GM21515 (cell line): ENCODE data around the gene ENPP1.

Source experiments
- ATAC-seq: cut with Tn5 transposase; IDR thresholded peaks from one replicate; pipeline ENCODE4 v1.9.1; 2021; ENCODE audit not compliant: unreplicated experiment

The ENPP1 gene

DNA sequence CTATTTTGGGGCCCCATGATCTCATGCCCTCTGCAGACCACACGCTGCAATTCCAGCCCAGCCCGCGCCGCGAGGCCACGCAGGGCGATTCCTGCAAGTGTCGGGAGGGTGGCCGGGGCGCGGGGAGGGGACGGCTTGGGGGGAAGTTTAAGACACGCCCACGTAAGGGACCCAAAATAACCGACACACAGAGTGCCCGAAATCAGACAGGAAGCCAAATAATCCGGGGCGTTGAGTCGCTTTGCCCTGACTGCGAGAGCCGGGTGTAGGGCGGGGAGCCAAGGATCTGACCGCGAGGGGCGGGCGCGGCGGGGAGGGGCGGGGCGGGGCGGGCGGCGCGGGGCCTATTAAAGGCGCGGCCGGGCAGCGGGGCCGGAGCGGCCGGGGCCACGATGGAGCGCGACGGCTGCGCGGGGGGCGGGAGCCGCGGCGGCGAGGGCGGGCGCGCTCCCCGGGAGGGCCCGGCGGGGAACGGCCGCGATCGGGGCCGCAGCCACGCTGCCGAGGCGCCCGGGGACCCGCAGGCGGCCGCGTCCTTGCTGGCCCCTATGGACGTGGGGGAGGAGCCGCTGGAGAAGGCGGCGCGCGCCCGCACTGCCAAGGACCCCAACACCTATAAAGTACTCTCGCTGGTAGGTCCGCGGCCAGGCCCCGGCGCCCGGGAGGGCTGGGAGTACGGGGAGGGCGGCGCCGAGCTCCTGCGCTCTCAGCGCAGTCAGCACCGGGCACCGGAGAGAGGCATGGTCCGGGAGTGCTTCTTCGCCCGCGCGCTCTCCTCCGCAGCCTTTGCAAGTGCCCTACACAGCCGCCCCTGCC lies at the start of gene ENPP1:
TSS of gene ENPP1 (plus strand) at position 377 of the 816 bp plus-strand sequence. CDS start at position 393, 16 bp downstream.
- no peak for ATAC-seq

DNA sequence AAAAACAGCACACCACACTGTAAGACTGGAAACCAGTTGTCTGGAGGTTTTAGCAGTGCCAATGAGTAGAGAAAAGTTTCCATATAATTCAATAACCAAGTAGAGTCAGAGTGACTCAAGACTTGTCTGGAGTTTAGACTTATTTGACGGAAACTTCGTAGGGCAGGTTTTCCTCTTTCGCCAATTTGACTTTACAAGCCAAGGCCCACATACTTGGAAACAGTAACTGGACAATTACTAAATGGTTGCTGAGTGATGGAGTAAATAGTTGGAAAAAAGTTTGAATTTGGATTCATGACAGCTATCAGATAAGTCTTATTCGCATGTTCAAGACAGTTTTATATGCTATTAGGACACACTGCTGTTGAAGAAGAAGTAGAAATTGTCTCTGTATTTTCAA lies 48.9 kb upstream of the ENPP1 start:
- ATAC-seq: no peak

DNA sequence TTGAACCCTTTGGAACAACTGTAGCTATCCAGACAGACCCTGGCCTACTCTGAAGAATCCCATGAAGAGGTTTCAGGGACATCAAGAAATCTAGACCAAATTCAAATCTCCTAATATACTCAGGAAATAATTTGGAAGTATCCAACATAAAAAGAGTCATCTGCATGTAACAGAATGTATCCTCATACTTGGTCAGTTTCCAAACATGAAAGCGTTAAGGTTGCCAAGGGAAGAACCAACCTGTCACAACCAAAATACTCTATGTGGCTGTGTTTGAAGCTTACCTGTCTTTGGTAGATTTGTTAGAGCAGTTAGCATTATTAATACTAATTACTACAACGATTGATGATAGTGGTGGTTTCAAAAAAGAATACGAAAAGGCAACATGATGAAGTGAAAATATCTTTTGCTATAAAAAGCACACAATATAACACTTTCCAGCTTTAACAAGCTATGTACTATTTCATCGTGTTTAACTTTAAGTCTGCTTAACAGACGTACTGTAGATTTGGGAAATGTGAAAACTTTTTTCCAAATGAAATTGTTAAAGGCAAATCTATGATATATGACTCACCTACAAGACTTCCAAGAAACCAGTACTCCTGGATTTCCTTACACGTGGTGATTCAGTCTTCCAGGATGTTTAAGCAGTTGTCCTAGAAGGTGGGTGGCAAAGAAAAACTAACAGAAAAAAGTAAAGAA lies 46.6 kb upstream of the ENPP1 start:
- no peak for ATAC-seq

DNA sequence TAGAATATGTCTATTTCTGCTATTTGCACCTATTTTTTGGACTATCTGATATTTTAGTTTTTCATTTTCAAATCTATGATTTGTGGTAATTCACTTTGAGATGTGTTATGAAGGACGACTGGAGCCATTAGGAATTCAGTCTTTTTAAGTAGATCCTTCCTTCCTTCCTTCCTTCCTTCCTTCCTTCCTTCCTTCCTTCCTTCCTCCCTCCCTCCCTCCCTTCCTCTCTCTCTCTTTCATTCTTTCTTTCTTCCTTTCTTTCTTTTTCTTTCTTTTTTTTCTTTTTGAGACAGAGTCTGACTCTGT lies 46.1 kb upstream of the ENPP1 start:
- ATAC-seq: no peak

DNA sequence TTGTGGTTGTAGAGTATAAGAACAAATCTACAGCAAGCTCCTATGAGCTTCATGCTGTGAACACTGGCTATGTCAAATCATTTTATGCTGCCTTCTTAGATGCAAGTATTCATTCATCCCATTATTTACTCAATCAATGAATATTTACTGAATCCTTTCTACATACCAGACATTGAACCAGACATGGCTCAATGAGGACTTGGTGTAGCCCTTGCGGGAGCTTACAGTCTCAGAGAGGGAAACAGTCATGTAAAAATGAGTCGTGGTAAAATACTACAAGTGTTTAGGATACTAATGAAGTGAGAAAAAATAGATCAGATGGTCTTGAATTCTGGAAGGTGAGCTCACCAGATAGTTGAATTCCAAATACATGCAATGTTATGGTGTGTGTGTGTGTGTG lies 44.8 kb upstream of the ENPP1 start:
- ATAC-seq: no peak

DNA sequence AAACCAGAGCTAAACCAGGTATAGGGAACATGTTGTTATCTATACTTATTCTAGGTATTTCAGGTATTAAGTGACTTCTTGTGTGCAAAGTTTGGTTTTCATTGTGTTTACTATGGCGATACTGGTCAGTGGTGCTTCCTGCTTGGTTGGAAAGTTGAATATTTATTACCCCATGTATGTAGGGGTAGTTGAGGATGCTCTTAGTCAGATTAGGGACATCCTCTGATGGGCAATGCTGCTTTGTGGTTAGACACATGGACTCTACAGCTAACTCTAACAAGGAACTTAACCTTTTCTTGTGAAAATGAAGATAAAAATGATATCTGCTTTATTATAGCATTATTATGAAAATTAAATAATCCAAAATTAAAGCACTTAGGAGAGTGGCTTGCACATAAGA lies 44.1 kb upstream of the ENPP1 start:
- ATAC-seq: no peak

DNA sequence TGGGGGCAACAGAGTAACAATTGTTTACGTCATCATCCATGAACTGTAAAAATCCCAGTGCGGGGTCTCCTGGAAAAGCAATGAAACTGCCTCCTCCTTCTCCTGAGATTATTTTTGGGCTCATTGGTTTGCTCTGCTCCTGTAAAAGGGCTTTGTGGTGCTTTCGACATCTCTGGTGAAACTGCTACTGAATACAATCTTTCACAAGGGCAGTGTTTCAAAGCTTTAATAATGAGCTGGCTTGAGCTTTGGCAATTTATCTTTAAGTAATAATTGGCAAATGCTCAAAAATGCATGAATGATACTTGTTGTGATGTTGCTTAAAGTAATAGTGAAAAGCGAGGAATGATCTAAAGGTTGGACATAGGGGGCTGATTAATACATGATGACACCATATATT lies 43.5 kb upstream of the ENPP1 start:
- ATAC-seq: no peak

DNA sequence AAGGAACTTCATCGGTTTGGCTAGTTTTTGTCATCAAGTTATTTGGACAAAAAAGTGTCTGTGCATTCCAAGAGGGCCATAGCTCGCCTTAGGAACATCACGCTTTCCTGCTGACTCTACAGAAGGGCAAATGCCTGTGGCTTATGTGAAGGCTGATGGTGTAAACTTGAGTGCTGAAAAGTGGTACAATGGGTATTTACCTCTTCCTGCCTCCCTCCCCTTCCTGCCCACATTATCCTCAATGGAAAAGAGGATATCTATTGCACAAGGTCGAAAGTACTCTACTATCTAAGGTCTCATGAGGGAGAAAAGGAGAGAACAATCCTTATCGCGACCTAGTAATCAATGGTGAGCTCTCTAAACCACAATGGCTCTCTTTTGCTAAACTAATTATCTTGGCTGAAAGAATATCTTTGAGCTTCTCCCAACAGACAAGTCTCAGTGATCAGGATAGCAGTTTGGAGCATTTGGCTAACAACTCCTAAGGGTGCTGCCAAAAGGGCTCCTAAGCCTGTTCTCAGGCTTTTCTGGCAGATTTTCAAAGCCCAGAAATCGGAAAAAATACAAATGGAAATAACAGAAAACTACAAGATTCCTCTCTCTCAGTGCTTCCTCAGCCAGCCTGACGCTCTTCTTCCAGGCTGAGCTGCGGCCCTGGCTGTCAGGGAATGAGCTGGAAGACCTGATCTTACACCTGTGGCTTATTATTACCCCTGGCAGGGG lies 42.6 kb upstream of the ENPP1 start:
- ATAC-seq: no peak

DNA sequence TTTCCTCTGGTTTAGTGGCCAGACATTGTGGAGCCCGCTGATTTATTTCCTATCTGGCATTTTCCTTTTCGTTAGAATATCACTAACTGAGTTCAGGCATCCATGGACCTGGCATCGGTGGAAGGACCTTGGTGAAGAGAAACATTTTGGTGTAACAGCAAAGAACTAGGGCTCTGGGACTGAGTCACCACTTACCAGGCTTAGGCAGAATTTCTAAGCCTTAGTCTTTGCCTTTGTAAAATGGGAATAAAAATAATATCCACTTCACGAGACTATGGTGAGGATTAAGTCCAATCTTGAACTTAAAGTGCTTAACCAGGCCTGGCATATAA lies 42.0 kb upstream of the ENPP1 start:
- no peak for ATAC-seq

DNA sequence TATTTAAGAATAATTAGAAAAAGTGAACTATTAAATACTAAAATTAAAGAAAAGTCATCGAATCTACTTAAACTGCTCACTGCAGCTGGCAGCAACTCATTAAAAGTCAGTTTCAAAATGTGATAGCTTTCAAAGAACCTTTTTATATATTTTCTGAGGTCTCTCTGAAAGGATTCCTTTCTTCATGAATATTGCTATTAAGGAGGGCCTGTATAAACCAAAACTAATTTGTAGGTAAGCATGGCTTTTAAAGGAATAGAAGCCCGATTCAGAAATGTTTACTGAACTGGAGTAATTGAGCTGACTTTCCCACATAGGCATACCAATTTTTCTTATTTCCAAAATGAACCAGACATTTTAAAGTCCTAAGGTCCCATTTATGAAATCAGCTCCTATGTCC lies 41.2 kb upstream of the ENPP1 start:
- no peak for ATAC-seq

DNA sequence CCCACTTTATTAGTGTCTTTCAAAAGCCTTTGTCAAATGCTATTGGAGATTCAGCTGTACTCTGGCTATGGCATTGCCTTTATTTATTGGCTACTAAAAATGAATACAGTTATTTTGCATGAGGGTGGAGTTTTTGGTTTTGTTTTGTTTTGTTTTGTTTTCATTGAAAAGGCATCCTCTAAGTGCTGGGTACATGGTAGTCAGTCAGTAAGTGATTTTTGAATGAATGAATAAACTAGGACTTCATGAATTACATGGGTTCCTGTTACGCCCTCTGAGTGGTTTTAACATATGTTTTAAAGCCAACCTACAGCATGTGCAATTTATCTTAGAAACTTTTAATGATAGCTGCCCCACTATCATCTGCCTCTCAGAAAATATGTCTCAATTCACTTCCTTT lies 38.9 kb upstream of the ENPP1 start:
- ATAC-seq: no peak

DNA sequence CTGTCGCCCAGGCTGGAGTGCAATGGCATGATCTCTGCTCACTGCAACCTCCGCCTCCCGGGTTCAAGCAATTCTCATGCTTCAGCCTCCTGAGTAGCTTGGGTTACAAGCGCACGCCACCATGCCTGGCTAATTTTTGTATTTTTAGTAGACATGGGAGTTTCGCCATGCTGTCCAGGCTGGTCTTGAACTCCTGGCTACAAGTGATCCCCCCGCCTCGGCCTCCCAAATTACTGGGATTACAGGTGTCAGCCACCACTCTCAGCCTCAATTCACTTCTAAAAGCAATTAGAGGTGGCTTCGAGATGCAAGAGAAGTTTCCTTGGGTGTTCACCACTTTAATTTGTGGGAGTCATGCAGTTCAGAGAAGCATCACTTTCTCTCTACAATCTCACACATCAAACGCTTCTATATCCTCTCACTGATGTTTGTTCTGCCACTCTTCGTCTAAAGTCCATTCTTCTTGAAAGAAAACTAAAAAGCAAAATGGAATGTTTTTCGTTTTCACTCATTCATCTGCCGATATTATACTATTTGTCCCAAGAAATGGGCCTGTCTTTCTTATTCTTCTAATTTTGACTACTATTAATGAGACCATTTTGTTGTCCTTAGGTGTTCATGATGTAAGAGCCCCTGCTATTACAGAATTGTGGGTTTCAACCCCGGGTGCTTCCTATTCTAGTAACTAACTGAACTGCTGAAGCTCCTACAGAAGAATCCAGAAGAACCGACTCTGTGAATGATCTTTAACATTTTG lies 38.3 kb upstream of the ENPP1 start:
- ATAC-seq: no peak

DNA sequence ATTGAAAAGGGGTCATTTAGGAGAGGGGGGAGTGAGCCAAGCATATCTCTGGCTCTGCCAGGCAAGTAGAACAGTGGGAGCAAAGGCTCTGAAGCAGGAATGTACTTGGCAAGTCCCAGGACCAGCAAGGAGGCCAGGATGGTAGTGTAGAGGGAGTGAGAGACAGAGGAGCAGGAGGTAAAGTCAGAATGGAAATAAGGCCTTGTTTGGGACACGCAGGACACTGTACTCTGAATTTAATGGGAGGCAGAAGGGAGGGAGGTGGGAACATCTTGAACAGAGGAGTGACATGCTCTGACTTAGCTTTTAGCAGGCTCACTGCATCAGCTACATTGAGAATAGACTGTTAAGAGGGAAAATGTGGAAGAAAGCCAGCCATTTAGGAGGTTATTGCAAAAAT lies 37.0 kb upstream of the ENPP1 start:
- no peak for ATAC-seq

DNA sequence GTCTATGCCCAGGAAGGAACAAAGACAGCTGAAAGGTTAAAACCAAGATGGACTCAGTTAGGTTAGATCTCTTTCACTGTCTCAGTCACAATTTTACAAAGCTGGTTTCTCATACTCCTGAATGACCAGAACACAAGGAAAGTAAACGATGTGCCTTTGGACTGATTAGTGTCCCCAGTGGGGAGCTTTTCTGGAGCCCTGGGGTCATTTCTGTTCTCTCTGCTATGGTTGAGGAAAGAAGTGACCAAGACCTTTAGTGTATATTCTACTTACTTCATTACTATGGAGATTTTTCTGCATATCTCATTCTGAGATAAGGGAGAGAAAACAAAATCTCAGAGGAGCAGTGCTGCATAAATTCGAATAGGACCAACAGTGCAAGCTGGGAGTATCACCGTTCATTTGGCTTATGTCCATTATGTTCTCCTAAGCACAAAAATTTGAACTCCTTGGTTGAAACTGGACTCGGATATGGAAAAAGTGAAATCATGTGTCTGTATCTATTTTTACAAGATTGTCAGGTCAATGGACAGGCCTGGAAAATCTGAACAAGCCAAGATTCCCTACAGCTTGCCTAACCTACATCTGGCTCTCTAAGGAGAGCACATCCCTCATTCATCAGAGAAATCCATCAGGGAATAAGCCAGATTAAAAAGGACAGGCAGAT lies 34.4 kb upstream of the ENPP1 start:
- ATAC-seq: no peak

DNA sequence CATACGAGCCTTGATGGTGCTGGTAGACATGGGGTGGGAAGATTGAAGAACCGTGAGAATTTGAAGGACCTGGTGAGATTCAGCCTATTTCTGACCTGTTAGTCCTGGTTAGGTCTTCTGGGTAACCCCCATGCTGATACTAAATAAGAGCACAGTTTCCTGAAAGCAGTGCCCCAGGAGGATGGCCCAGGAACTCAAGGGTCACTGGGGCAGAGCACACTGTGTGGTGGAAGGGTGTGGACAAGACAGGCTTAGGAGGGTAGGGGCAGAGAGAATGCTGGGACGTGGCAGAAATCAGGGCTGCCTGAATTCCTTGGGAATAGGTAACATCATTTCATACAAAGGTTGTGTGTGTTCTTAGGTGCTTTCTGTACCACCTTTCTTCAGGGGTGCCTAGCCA lies 31.9 kb upstream of the ENPP1 start:
- ATAC-seq: no peak

DNA sequence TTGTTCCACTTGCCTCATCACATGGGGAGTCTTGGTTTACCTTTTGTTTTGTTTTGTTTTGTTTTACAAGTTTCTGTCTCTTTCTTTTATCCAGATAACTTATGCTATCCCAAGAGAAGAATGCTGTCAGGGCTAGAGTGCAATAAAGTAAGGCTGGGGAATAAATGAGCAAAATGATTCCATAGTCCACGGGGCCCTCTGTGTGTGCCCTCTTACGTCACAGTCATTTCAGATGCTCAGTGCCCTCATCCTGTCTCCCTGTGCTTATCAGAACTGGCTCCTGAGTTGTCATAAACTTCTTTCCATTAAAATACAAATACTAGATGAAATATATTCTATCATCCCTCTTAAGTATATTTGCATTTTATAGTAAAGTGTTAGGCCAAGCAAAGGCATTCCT lies 30.8 kb upstream of the ENPP1 start:
- ATAC-seq: no peak

DNA sequence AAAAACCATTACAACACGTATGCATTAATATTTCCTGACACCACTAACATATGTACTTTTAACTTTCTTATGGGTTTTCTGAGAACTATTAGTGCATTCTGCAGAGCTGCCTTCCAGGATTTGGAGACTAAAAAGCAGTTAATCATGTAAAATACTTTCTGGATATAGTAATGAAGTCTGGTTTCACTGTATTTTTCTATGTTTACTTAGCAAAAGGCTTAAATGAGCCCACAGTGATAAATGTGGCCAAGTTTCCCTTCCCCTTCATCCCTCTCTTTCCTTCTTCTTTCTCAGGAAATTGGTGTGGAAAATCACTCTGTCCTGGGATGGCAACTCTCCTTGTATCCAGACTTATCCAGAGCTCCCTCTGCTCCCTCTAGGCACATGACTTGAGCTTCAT lies 29.7 kb upstream of the ENPP1 start:
- no peak for ATAC-seq

DNA sequence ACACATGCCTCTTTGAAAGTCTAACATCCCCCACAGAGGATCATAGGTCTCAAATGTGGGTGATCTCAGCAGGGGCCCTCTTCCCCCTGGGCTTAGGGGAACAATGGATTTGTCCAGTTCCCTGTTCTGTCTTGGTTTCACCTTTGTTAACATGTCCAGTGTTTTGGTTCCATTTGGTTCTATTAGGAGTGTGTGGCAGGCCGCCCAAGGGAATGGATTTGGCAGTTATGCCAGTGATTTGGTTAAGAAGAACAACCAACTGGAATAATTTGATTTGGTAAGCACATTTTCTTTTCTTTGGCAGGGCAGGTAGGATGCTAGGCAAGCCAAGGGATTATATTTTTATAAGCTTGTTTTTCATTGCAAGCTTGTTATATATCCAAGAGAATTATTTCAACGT lies 28.5 kb upstream of the ENPP1 start:
- no peak for ATAC-seq

DNA sequence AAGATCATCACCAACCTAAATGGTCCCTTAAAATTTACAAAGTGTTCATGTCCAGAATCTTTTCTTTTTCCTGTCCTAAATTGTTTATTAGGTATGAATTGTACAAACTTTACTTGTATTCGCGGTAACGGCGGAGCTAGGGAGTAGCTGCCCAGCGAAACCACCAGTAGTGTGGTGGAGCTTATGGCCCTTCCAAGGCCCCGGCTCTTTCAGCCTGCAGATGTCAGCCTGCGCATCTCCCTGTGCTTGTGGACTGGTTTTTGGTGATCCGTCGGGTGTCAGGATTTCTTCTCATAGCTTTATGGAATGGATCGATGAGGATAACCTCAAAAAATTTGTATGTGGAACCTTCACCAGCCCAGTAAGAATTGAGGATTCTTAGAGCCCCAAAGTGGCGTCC lies 27.2 kb upstream of the ENPP1 start:
- ATAC-seq: no peak

DNA sequence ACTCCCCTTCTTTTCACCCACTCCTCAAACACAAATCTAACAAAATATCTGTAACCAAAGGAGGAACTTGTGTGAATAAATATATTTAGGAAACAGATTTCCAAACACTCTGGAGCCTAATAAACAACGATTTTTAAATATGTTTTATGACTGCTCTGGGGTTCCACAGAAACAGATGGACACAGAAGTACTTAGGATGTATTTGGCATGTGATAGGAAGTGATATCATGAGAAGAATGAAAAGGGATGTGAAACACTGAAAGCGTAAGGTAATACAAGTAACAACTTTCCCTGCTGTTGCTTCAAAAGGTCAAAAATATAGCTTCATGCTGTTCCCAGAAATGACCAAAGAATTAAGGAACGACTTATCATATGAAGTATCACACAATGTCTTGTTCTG lies 26.1 kb upstream of the ENPP1 start:
- no peak for ATAC-seq

DNA sequence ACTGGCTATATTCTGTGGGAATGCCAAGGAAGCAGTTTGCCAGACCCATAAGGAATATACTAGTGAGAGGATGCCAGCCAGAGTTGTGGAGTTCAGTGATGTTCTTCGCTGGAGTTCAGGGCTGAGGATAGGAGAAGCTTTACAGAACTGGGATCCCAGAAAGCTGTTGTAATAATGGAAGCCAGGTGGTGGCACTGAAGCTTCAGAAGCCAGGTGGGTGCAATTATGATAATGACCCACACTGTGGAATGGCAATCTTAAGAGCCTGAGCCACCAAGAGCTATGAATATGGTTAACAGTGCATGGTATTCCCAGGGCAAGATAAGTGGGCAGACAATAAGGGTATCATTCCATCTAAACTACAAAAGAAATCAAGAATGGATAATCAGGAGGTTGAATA lies 25.1 kb upstream of the ENPP1 start:
- no peak for ATAC-seq
